DMS79 treated with DMSO at 0.1 percent for 48 hours (cell line): ENCODE measurements around the gene USP17L26.
"Not testable (repeated sequence)": the region's sequence is repeated elsewhere in the genome, so short reads cannot be mapped to it uniquely, and the experiment has no call there.

Experiments used
- DNase-seq: peaks from one replicate; lab custom pipeline; 2025; lab: John Stamatoyannopoulos, UW

The USP17L26 gene

DNA sequence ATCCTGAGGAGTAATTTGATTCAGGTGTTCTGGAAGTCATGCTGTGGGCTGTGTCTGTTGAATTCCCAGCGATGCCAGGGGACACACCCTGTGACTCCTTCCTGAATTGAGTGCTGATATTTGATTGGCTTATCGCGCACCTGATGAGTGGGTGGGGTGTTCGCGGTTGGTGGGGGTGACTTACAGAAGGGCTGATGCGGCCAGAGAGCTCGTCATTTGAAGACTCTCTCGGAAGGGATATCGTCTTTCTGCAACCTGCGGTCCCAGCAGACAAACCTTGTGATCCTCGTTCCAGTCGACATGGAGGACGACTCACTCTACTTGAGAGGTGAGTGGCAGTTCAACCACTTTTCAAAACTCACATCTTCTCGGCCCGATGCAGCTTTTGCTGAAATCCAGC, at the start of gene USP17L26:
Gene USP17L26, plus strand, starts transcription at position 301 of the 400 bp plus-strand sequence. Its CDS starts 0 bp downstream, at position 301.
- DNase-seq = not testable (repeated sequence)

- not testable (repeated sequence) for DNase-seq
These were observed 10.3 kb upstream of the USP17L26 start for GRCh38 chr4:9324191-9324590.

DNA sequence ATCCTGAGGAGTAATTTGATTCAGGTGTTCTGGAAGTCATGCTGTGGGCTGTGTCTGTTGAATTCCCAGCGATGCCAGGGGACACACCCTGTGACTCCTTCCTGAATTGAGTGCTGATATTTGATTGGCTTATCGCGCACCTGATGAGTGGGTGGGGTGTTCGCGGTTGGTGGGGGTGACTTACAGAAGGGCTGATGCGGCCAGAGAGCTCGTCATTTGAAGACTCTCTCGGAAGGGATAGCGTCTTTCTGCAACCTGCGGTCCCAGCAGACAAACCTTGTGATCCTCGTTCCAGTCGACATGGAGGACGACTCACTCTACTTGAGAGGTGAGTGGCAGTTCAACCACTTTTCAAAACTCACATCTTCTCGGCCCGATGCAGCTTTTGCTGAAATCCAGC, 9.6 kb upstream of the USP17L26 start, which contains the start of gene USP17L24:
Gene USP17L24, plus strand, starts transcription at position 301 of the 400 bp plus-strand sequence. Its CDS starts 0 bp downstream, at position 301.
- DNase-seq = not testable (repeated sequence)

GRCh38 chr4:9329611-9330010, 4.8 kb upstream of the USP17L26 start, which contains the start of gene USP17L25:
USP17L25 (plus strand) TSS chr4:9329911; CDS start chr4:9329911, 0 bp downstream.
- DNase-seq = not testable (repeated sequence)

DNA sequence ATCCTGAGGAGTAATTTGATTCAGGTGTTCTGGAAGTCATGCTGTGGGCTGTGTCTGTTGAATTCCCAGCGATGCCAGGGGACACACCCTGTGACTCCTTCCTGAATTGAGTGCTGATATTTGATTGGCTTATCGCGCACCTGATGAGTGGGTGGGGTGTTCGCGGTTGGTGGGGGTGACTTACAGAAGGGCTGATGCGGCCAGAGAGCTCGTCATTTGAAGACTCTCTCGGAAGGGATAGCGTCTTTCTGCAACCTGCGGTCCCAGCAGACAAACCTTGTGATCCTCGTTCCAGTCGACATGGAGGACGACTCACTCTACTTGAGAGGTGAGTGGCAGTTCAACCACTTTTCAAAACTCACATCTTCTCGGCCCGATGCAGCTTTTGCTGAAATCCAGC, 4.6 kb downstream of the USP17L26 start, which contains the start of gene USP17L5:
Gene USP17L5, plus strand, starts transcription at position 301 of the 400 bp plus-strand sequence. Its CDS starts 0 bp downstream, at position 301.
- DNase-seq = not testable (repeated sequence)

DNA sequence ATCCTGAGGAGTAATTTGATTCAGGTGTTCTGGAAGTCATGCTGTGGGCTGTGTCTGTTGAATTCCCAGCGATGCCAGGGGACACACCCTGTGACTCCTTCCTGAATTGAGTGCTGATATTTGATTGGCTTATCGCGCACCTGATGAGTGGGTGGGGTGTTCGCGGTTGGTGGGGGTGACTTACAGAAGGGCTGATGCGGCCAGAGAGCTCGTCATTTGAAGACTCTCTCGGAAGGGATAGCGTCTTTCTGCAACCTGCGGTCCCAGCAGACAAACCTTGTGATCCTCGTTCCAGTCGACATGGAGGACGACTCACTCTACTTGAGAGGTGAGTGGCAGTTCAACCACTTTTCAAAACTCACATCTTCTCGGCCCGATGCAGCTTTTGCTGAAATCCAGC, 9.4 kb downstream of the USP17L26 start, which contains the start of gene USP17L27:
Gene USP17L27, plus strand, starts transcription at position 301 of the 400 bp plus-strand sequence. Its CDS starts 0 bp downstream, at position 301.
- not testable (repeated sequence) for DNase-seq

DNA sequence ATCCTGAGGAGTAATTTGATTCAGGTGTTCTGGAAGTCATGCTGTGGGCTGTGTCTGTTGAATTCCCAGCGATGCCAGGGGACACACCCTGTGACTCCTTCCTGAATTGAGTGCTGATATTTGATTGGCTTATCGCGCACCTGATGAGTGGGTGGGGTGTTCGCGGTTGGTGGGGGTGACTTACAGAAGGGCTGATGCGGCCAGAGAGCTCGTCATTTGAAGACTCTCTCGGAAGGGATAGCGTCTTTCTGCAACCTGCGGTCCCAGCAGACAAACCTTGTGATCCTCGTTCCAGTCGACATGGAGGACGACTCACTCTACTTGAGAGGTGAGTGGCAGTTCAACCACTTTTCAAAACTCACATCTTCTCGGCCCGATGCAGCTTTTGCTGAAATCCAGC, 14.1 kb downstream of the USP17L26 start, which contains the start of gene USP17L28:
Gene USP17L28, plus strand, starts transcription at position 301 of the 400 bp plus-strand sequence. Its CDS starts 0 bp downstream, at position 301.
- DNase-seq = not testable (repeated sequence)

- not testable (repeated sequence) for DNase-seq
These were observed 16.4 kb downstream of the USP17L26 start for GRCh38 chr4:9350866-9351265.

DNA sequence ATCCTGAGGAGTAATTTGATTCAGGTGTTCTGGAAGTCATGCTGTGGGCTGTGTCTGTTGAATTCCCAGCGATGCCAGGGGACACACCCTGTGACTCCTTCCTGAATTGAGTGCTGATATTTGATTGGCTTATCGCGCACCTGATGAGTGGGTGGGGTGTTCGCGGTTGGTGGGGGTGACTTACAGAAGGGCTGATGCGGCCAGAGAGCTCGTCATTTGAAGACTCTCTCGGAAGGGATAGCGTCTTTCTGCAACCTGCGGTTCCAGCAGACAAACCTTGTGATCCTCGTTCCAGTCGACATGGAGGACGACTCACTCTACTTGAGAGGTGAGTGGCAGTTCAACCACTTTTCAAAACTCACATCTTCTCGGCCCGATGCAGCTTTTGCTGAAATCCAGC, 18.9 kb downstream of the USP17L26 start, which contains the start of gene USP17L29:
Gene USP17L29, plus strand, starts transcription at position 301 of the 400 bp plus-strand sequence. Its CDS starts 0 bp downstream, at position 301.
- not testable (repeated sequence) for DNase-seq

GRCh38 chr4:9362829-9363228, 28.4 kb downstream of the USP17L26 start, which contains the start of gene USP17L30:
USP17L30 (plus strand) TSS chr4:9363129; CDS start chr4:9363129, 0 bp downstream.
- not testable (repeated sequence) for DNase-seq

DNA sequence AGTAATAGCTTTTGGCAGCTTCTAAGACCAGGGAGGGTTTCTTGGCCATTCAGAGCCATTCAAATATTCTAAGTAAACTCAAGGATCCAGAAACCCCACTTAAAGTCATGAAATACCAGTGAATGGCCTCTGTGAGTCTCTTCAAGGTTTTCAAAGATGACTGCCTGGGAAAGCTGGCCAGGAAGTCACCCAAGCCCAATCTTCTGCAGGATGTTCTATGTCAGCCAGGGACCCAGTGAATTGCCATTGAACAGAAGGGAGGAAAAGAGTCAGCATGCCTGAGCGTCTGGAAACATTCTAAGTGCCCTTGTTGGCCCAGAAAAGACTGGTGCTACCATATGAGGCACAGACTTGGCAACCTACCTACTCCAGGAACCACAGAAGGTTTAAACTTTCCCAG, 45.4 kb downstream of the USP17L26 start:
- not testable (repeated sequence) for DNase-seq

- not testable (repeated sequence) for DNase-seq
These were observed 46.6 kb downstream of the USP17L26 start for GRCh38 chr4:9381012-9381534.

DNA sequence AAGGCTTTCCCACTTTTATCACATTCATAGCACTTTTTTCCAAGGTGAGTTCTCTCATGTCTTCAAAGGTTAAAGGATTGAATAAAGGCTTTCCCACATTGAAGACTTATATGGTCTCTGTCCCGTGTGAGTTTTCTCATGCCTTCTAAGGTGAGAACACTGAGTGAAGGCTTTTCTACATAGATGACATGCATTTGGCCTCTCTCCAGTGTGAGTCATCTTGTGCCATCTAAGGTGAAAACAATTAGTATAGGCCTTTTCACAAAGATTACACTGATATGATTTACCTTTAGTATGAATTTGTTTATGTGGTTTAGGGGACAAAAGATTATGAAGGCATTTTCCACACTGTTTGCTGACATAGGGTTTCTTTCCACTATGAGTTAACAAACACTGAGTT, 49.7 kb downstream of the USP17L26 start:
- no peak for DNase-seq
